ENCODE results near the gene ZBTB45. TPM values are rescaled to one million over a fixed set of nuclear protein-coding genes. Genes with fewer than 3 reads are reported as not detected.
A peak's percentile ranks its signal among the peaks of the same experiment; 100 is the strongest.

The ZBTB45 gene
- total and polyA plus RNA-seq, 9 of the 15 experiments (the other 6 are each of a cell fraction or from before 2014, with no cell fraction given) = 0.08 to 16.1 (median 1.8) TPM

DNA sequence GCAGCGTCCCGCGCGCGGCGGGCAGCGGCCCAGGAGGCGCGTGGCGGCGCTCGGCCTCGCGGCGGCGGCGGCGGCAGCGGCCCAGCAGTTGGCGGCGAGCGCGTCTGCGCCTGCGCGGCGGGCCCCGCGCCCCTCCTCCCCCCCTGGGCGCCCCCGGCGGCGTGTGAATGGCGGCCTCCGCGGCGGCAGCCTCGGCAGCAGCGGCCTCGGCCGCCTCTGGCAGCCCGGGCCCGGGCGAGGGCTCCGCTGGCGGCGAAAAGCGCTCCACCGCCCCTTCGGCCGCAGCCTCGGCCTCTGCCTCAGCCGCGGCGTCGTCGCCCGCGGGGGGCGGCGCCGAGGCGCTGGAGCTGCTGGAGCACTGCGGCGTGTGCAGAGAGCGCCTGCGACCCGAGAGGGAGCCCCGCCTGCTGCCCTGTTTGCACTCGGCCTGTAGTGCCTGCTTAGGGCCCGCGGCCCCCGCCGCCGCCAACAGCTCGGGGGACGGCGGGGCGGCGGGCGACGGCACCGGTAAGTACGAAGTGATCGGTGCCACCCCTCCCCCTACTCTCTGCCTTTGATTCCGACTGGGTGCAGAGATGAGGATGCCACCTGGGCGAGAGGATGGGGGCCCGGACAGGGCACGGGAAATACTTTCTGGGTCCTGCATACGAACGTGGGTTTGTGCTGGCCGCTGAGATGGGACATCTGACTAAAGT, 25.1 kb upstream of the ZBTB45 start (continued):
- TF ChIP-seq RB1 (IDR thresholded peaks at IDR 0.05; ENCODE audit: low read depth) (0 out of 2 replicates have a peak, but pooled peaks have one; percentile 6), SRF (CRISPR knock-in tag; IDR thresholded peaks at IDR 0.05) (no peak), ZNF707 (CRISPR knock-in tag; conservative IDR thresholded peaks at IDR 0.05) (no peak), PURB (CRISPR knock-in tag; IDR thresholded peaks at IDR 0.05; ENCODE audit: low read depth) (no peak), CBX8 (IDR thresholded peaks at IDR 0.05; ENCODE audit: borderline replicate concordance, extremely low read depth, low read depth, low read length, poor library complexity, severe bottlenecking) (no peak)
- TF ChIP-seq, protein P1, sequence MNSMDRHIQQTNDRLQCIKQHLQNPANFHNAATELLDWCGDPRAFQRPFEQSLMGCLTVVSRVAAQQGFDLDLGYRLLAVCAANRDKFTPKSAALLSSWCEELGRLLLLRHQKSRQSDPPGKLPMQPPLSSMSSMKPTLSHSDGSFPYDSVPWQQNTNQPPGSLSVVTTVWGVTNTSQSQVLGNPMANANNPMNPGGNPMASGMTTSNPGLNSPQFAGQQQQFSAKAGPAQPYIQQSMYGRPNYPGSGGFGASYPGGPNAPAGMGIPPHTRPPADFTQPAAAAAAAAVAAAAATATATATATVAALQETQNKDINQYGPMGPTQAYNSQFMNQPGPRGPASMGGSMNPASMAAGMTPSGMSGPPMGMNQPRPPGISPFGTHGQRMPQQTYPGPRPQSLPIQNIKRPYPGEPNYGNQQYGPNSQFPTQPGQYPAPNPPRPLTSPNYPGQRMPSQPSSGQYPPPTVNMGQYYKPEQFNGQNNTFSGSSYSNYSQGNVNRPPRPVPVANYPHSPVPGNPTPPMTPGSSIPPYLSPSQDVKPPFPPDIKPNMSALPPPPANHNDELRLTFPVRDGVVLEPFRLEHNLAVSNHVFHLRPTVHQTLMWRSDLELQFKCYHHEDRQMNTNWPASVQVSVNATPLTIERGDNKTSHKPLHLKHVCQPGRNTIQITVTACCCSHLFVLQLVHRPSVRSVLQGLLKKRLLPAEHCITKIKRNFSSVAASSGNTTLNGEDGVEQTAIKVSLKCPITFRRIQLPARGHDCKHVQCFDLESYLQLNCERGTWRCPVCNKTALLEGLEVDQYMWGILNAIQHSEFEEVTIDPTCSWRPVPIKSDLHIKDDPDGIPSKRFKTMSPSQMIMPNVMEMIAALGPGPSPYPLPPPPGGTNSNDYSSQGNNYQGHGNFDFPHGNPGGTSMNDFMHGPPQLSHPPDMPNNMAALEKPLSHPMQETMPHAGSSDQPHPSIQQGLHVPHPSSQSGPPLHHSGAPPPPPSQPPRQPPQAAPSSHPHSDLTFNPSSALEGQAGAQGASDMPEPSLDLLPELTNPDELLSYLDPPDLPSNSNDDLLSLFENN (IDR thresholded peaks at IDR 0.05; ENCODE audit: low read depth in 2 of 2, low read length in 2 of 2) = no peak
- TF ChIP-seq, protein P2, sequence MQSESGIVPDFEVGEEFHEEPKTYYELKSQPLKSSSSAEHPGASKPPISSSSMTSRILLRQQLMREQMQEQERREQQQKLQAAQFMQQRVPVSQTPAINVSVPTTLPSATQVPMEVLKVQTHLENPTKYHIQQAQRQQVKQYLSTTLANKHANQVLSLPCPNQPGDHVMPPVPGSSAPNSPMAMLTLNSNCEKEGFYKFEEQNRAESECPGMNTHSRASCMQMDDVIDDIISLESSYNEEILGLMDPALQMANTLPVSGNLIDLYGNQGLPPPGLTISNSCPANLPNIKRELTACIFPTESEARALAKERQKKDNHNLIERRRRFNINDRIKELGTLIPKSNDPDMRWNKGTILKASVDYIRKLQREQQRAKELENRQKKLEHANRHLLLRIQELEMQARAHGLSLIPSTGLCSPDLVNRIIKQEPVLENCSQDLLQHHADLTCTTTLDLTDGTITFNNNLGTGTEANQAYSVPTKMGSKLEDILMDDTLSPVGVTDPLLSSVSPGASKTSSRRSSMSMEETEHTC (IDR thresholded peaks at IDR 0.05) = no peak
- TF ChIP-seq, protein P3, sequence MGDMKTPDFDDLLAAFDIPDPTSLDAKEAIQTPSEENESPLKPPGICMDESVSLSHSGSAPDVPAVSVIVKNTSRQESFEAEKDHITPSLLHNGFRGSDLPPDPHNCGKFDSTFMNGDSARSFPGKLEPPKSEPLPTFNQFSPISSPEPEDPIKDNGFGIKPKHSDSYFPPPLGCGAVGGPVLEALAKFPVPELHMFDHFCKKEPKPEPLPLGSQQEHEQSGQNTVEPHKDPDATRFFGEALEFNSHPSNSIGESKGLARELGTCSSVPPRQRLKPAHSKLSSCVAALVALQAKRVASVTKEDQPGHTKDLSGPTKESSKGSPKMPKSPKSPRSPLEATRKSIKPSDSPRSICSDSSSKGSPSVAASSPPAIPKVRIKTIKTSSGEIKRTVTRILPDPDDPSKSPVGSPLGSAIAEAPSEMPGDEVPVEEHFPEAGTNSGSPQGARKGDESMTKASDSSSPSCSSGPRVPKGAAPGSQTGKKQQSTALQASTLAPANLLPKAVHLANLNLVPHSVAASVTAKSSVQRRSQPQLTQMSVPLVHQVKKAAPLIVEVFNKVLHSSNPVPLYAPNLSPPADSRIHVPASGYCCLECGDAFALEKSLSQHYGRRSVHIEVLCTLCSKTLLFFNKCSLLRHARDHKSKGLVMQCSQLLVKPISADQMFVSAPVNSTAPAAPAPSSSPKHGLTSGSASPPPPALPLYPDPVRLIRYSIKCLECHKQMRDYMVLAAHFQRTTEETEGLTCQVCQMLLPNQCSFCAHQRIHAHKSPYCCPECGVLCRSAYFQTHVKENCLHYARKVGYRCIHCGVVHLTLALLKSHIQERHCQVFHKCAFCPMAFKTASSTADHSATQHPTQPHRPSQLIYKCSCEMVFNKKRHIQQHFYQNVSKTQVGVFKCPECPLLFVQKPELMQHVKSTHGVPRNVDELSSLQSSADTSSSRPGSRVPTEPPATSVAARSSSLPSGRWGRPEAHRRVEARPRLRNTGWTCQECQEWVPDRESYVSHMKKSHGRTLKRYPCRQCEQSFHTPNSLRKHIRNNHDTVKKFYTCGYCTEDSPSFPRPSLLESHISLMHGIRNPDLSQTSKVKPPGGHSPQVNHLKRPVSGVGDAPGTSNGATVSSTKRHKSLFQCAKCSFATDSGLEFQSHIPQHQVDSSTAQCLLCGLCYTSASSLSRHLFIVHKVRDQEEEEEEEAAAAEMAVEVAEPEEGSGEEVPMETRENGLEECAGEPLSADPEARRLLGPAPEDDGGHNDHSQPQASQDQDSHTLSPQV (IDR thresholded peaks at IDR 0.05) = peak; percentile 66; the same call in 1 of the 2 replicates

Data from K562 (cell line).